ENCODE results near the gene ACSL4. TPM values are rescaled to one million over a fixed set of nuclear protein-coding genes. Genes with fewer than 3 reads are reported as not detected.

ACSL4 gene
- total and polyA plus RNA-seq, 9 of the 15 experiments (the other 6 are each of a cell fraction or from before 2014, with no cell fraction given), result 9.8 to 35.1 (median 25.5) TPM

DNA sequence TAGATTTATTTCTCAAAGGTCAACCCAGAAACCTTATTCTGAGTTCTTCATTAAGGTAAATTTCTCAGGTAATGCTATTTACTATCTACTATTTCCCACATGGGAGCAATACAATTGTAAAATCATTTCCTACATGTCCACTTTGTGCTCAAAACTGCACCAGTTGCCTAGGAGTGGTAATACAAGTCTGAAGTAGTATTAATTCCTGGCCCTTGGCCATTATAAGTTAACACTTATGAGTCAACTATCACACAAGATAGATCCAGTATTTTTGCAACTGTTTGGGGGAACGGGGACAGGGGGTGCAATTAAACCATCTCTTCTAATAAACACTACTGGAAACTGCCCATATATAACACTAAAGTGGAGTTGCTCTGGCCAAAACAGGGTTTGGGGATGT lies 48.9 kb downstream of the ACSL4 start:
- H2AFZ ChIP-seq (ENCODE audit: low read depth, low read length), result no peak overlapping the region
- ChIA-PET POLR2A (no interaction called here), CTCF (ENCODE audit: low intra/inter-chr PET ratio) (no interaction called here)
- ATAC-seq (no peak), FAIRE-seq (no peak), DNase-seq (ENCODE audit: extremely low read depth in 1 of 4, low spot score in 3 of 4) (no peak)
- no peaks in the 10 kb centered on the region for H3K9me1 ChIP-seq (ENCODE audit: control insufficient read depth, insufficient read depth, low read length)
- H3K27ac ChIP-seq (ENCODE audit: extremely low read depth, low read depth, low read length), result no peak overlapping the region
- 92% methylated on average over 1 of the region's 1 CpG for WGBS (ENCODE audit: insufficient coverage, low coverage, missing lambda C conversion rate)
- peaks cover 40% of the 10 kb centered on the region; the same call in 2 of the 3 replicates for H3K36me3 ChIP-seq (ENCODE audit: control insufficient read depth, insufficient read depth, low read length)
- no peak for TF ChIP-seq BMI1 (IDR thresholded peaks at IDR 0.05; ENCODE audit: low read length)
- TF ChIP-seq ZNF212 (CRISPR knock-in tag; IDR thresholded peaks at IDR 0.05), result no peak
- no peak for TF ChIP-seq FOS (IDR thresholded peaks at IDR 0.05; ENCODE audit: extremely low read depth, insufficient read length)
- no peak for TF ChIP-seq PHF21A (IDR thresholded peaks at IDR 0.05; ENCODE audit: borderline replicate concordance, low read depth)
- no peak for TF ChIP-seq TCF7 (IDR thresholded peaks at IDR 0.05; ENCODE audit: borderline replicate concordance)
- TF ChIP-seq ZSCAN32 (CRISPR knock-in tag; IDR thresholded peaks at IDR 0.05), result no peak
- TF ChIP-seq, protein P1, sequence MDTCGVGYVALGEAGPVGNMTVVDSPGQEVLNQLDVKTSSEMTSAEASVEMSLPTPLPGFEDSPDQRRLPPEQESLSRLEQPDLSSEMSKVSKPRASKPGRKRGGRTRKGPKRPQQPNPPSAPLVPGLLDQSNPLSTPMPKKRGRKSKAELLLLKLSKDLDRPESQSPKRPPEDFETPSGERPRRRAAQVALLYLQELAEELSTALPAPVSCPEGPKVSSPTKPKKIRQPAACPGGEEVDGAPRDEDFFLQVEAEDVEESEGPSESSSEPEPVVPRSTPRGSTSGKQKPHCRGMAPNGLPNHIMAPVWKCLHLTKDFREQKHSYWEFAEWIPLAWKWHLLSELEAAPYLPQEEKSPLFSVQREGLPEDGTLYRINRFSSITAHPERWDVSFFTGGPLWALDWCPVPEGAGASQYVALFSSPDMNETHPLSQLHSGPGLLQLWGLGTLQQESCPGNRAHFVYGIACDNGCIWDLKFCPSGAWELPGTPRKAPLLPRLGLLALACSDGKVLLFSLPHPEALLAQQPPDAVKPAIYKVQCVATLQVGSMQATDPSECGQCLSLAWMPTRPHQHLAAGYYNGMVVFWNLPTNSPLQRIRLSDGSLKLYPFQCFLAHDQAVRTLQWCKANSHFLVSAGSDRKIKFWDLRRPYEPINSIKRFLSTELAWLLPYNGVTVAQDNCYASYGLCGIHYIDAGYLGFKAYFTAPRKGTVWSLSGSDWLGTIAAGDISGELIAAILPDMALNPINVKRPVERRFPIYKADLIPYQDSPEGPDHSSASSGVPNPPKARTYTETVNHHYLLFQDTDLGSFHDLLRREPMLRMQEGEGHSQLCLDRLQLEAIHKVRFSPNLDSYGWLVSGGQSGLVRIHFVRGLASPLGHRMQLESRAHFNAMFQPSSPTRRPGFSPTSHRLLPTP (IDR thresholded peaks at IDR 0.05; ENCODE audit: borderline replicate concordance, extremely low read depth, insufficient read length), result no peak
- TF ChIP-seq RAD21 (CRISPR knock-in tag; conservative IDR thresholded peaks at IDR 0.05 in 1 of 2, IDR thresholded peaks at IDR 0.05 in 1 of 2), result no peak
- TF ChIP-seq, protein P2, sequence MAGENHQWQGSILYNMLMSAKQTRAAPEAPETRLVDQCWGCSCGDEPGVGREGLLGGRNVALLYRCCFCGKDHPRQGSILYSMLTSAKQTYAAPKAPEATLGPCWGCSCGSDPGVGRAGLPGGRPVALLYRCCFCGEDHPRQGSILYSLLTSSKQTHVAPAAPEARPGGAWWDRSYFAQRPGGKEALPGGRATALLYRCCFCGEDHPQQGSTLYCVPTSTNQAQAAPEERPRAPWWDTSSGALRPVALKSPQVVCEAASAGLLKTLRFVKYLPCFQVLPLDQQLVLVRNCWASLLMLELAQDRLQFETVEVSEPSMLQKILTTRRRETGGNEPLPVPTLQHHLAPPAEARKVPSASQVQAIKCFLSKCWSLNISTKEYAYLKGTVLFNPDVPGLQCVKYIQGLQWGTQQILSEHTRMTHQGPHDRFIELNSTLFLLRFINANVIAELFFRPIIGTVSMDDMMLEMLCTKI (IDR thresholded peaks at IDR 0.05; ENCODE audit: partially characterized antibody), result no peak
- TF ChIP-seq, protein P3, sequence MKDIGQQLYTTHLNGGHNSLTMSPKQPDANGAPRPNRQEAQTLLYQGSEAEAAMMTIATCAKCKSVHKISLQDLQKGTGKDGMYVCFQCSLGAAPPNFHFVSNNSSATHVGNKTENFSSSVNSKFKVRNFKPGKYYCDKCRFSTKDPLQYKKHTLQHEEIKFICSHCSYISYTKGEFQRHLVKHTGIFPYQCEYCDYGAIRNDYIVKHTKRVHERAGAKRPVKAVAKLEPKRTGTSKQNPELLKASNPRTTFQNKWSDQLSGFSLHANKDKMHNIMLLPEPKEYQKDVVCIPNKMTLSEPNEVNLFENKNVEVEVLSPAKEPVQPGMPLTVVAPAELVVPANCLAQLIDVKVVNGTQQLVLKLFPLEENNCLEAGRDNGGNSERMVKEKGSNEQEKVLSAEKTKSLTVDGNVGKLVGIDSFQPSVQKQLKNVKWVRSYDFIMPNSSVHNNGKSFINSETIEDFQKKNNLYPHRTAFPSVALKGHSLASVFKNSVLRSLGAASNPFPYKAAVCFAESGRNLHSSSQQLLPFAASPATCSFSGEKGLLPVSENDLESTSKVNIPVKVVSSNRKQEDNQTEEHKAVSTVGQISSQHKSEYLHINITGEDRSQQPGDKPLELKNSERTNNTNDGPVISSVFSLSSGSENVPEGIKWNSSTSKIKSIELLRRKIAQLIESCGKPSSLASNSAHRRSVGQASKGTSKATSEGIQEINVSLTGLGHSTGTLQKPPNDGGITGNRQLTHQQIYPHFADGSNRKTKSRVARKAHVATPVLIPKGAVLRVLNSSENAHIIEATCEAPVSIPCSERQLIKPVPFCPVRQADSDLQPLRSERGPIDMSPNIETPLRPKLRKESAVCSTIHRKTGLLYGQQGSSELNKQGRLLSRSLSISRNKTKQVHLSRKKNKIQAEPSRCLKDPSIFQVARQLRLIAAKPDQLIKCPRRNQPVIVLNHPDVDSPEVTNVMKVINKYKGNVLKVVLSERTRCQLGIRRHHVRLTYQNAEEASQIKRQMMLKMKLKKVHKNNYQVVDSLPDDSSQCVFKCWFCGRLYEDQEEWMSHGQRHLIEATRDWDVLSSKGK (CRISPR knock-in tag; IDR thresholded peaks at IDR 0.05), result no peak
- TF ChIP-seq, protein P4, sequence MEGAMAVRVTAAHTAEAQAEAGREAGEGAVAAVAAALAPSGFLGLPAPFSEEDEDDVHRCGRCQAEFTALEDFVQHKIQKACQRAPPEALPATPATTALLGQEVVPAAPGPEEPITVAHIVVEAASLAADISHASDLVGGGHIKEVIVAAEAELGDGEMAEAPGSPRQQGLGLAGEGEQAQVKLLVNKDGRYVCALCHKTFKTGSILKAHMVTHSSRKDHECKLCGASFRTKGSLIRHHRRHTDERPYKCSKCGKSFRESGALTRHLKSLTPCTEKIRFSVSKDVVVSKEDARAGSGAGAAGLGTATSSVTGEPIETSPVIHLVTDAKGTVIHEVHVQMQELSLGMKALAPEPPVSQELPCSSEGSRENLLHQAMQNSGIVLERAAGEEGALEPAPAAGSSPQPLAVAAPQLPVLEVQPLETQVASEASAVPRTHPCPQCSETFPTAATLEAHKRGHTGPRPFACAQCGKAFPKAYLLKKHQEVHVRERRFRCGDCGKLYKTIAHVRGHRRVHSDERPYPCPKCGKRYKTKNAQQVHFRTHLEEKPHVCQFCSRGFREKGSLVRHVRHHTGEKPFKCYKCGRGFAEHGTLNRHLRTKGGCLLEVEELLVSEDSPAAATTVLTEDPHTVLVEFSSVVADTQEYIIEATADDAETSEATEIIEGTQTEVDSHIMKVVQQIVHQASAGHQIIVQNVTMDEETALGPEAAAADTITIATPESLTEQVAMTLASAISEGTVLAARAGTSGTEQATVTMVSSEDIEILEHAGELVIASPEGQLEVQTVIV (CRISPR knock-in tag; IDR thresholded peaks at IDR 0.05; ENCODE audit: borderline replicate concordance), result no peak
- TF ChIP-seq ATF7 (IDR thresholded peaks at IDR 0.05), result no peak
- no TSS peak for BruUV-seq (replicated peaks)
- H3K9ac ChIP-seq (ENCODE audit: insufficient read depth in 1 of 2, low read depth in 2 of 2, low read length in 2 of 2), result no peak overlapping the region
- no peaks in the 10 kb centered on the region for H3K9me3 ChIP-seq (replicated peaks; ENCODE audit: control insufficient read depth, insufficient read depth, low read depth, low read length)
- H3K27me3 ChIP-seq (ENCODE audit: control insufficient read depth in 2 of 2, insufficient read depth in 2 of 2, low read length in 2 of 2), result no peaks in the 10 kb centered on the region
- intact Hi-C loops (cut with micrococcal nuclease), result no loop called here
- H3K4me3 ChIP-seq, result no peak overlapping the region
- no peaks in the 10 kb centered on the region for H3K4me1 ChIP-seq (replicated peaks in 1 of 2; ENCODE audit: control insufficient read depth in 2 of 2, insufficient read depth in 2 of 2, low read length in 2 of 2)
- in situ Hi-C loops (cut with MboI), result no loop called here
- no peaks in the 10 kb centered on the region; the same call in 1 of the 2 replicates for H4K20me1 ChIP-seq (replicated peaks; ENCODE audit: control insufficient read depth, insufficient read depth, low read length)
- no peaks in the 10 kb centered on the region; the same call in 1 of the 3 replicates for H3K79me2 ChIP-seq (ENCODE audit: control insufficient read depth, insufficient read depth, low read length)
- no peak overlapping the region for H3K4me2 ChIP-seq (ENCODE audit: insufficient read depth, low read length)
